Panc1 (cell line): ENCODE measurements around the gene TSNAX. TPM values are rescaled to one million over a fixed set of nuclear protein-coding genes. Genes with fewer than 3 reads are reported as not detected.

Source experiments
- ATAC-seq: fragments of 200-7000 bp; cut with Tn5 transposase; 2 replicates; pipeline ENCODE4 v1.9.1; 2020; ENCODE audit warnings: mild to moderate bottlenecking, moderate library complexity
- BruUV-seq: library from RNA; stranded (reverse); fragments of 400-500 nt; replicated peaks from 2 replicates; lab custom pipeline; 2021; lab: Mats Ljungman, UMichigan
- CTCF ChIA-PET: fragments of 300-600 bp; sonication (Branson Sonifier 250); formaldehyde crosslinking; loops from one replicate; lab custom pipeline; 2022; ENCODE audit warnings: antibody characterized with exemption; lab: Charles Lee
- POLR2A ChIA-PET: fragments of 300-600 bp; sonication (Branson Sonifier 250); formaldehyde crosslinking; loops from one replicate; lab custom pipeline; 2022; ENCODE audit warnings: antibody characterized with exemption; lab: Charles Lee
- DNase-seq: peaks from one replicate; pipeline ENCODE4 v3.0.0-alpha.2; 2010; ENCODE audit warnings: low read depth, low spot score
- H3K27ac ChIP-seq: 2 replicates; pipeline ENCODE4 v1.5.1; 2011; ENCODE audit warnings: mild to moderate bottlenecking, low read length, inconsistent platforms
- H3K27me3 ChIP-seq: fragments of 200-500 bp; sonication (Bioruptor generic); 2 replicates; pipeline ENCODE4 v1.6.0; 2014; ENCODE audit warnings: low read length, inconsistent platforms; ENCODE audit not compliant: control insufficient read depth, insufficient read depth
- H3K36me3 ChIP-seq: fragments of 200-500 bp; sonication (Bioruptor generic); 2 replicates; pipeline ENCODE4 v1.5.1; 2014; ENCODE audit warnings: inconsistent platforms, mild to moderate bottlenecking, low read length, moderate library complexity; ENCODE audit not compliant: control insufficient read depth, insufficient read depth
- H3K4me1 ChIP-seq: 2 replicates; pipeline ENCODE4 v1.5.1; 2011; ENCODE audit warnings: inconsistent platforms, mild to moderate bottlenecking, low read length, moderate library complexity; ENCODE audit not compliant: control insufficient read depth, insufficient read depth
- H3K4me3 ChIP-seq, 2 experiments: 2 replicates each; pipeline ENCODE4 v1.5.1; 2011 to 2012; ENCODE audit warnings: low read depth in 2 of 2, low read length in 2 of 2, mild to moderate bottlenecking in 2 of 2, inconsistent platforms in 1 of 2, moderate library complexity in 1 of 2
- H3K9me3 ChIP-seq: fragments of 200-500 bp; sonication (Bioruptor generic); 2 replicates; pipeline ENCODE4 v1.5.1; 2014; ENCODE audit warnings: low read depth, mild to moderate bottlenecking, inconsistent platforms, low read length, moderate library complexity; ENCODE audit not compliant: control insufficient read depth, insufficient read depth
- POLR2AphosphoS5 ChIP-seq: IDR thresholded peaks from 2 replicates; pipeline ENCODE4 v1.6.1; 2012; ENCODE audit warnings: mild to moderate bottlenecking, low read depth, low read length, moderate library complexity
- SIN3A ChIP-seq: IDR thresholded peaks from 2 replicates; pipeline ENCODE4 v1.6.1; 2012; ENCODE audit warnings: low read depth, mild to moderate bottlenecking, low read length, moderate library complexity, borderline replicate concordance; ENCODE audit not compliant: insufficient read depth
- TCF7L2 ChIP-seq: IDR thresholded peaks from 2 replicates; pipeline ENCODE4 v1.6.1; 2011; ENCODE audit warnings: mild to moderate bottlenecking, low read depth, low read length, inconsistent platforms
- in situ Hi-C: cut with HindIII; loops from 2 replicates; pipeline ENCODE4 v1.10.0; 2016; ENCODE audit warnings: low sequenced_read_pairs, low pct_unique_long_range_greater_than_20kb
- intact Hi-C: fragments of 100-400 bp; cut with micrococcal nuclease; formaldehyde crosslinking; loops from one replicate; pipeline ENCODE4 v1.10.0; 2022; ENCODE audit not compliant: unreplicated experiment
- total RNA-seq: library from RNA; stranded (reverse); gene quantifications from one replicate; pipeline ENCODE4 v1.2.1, GENCODE V29; 2021; ENCODE audit not compliant: unreplicated experiment
- TF ChIP-seq, protein P1 (sequence below), 2 experiments: IDR thresholded peaks; 2 replicates each; pipeline ENCODE4 v1.6.1; 2011 to 2012; ENCODE audit warnings: low read depth in 2 of 2, control low read depth in 1 of 2, low read length in 1 of 2, mild to moderate bottlenecking in 1 of 2, moderate library complexity in 1 of 2; ENCODE audit not compliant: insufficient read depth in 1 of 2
- TF ChIP-seq, protein P2 (sequence below): fragments of 450-650 bp; IDR thresholded peaks from 2 replicates; pipeline ENCODE4 v1.5.1; 2017; ENCODE audit warnings: mild to moderate bottlenecking

The TSNAX gene
- total RNA-seq, 1 experiment from 2014 or later = 40.0 TPM

DNA sequence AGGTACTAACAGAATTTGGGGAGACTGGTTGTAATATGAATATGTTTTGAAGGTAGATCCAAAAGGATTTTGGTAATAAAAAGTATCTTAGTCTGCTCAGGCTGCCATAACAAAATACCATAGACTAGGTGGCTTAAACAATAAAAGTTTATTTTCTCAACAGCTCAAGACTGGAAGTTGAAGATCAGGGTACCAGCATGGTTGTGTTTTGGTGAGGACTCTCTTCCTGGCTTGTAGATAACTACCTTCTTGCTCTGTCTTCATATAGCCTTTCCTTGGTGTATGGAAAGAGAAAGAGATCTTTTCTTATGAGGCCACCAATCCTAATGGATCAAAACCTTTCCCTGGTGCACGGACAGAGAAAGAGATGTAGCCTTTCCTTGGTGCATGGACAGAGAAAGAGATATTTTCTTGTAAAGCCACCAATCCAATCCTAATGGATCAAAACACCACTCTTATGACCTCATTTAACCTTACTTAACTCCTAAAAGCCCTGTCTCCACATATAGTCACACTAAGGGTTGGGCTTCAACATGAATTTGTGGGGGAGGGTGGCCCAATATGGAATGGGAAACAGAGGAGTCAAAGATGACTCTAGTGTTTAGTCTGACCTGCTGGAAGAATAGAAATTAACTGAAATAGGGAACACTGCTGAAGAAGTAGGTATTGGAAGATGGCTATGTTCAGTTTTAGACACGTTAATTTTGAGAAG lies 5.4 kb upstream of the TSNAX start:
- TF ChIP-seq TCF7L2 (no peak), SIN3A (no peak), POLR2AphosphoS5 (no peak)
- TF ChIP-seq, protein P1, sequence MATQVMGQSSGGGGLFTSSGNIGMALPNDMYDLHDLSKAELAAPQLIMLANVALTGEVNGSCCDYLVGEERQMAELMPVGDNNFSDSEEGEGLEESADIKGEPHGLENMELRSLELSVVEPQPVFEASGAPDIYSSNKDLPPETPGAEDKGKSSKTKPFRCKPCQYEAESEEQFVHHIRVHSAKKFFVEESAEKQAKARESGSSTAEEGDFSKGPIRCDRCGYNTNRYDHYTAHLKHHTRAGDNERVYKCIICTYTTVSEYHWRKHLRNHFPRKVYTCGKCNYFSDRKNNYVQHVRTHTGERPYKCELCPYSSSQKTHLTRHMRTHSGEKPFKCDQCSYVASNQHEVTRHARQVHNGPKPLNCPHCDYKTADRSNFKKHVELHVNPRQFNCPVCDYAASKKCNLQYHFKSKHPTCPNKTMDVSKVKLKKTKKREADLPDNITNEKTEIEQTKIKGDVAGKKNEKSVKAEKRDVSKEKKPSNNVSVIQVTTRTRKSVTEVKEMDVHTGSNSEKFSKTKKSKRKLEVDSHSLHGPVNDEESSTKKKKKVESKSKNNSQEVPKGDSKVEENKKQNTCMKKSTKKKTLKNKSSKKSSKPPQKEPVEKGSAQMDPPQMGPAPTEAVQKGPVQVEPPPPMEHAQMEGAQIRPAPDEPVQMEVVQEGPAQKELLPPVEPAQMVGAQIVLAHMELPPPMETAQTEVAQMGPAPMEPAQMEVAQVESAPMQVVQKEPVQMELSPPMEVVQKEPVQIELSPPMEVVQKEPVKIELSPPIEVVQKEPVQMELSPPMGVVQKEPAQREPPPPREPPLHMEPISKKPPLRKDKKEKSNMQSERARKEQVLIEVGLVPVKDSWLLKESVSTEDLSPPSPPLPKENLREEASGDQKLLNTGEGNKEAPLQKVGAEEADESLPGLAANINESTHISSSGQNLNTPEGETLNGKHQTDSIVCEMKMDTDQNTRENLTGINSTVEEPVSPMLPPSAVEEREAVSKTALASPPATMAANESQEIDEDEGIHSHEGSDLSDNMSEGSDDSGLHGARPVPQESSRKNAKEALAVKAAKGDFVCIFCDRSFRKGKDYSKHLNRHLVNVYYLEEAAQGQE (IDR thresholded peaks at IDR 0.05; ENCODE audit: insufficient read depth in 1 of 2, low read depth in 2 of 2, low read length in 1 of 2) = no peak
- TF ChIP-seq, protein P2, sequence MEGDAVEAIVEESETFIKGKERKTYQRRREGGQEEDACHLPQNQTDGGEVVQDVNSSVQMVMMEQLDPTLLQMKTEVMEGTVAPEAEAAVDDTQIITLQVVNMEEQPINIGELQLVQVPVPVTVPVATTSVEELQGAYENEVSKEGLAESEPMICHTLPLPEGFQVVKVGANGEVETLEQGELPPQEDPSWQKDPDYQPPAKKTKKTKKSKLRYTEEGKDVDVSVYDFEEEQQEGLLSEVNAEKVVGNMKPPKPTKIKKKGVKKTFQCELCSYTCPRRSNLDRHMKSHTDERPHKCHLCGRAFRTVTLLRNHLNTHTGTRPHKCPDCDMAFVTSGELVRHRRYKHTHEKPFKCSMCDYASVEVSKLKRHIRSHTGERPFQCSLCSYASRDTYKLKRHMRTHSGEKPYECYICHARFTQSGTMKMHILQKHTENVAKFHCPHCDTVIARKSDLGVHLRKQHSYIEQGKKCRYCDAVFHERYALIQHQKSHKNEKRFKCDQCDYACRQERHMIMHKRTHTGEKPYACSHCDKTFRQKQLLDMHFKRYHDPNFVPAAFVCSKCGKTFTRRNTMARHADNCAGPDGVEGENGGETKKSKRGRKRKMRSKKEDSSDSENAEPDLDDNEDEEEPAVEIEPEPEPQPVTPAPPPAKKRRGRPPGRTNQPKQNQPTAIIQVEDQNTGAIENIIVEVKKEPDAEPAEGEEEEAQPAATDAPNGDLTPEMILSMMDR = no peak
- ChIA-PET POLR2A (no interaction called here), CTCF (no interaction called here)
- Histone ChIP-seq H3K36me3 (no peaks in the 10 kb centered on the region; the same call in 1 of the 2 replicates), H3K27me3 (no peaks in the 10 kb centered on the region), H3K9me3 (no peaks in the 10 kb centered on the region), H3K4me1 (0 out of 2 replicates have a peak, but pooled peaks cover 4% of the 10 kb centered on the region), H3K27ac (no peak overlapping the region), H3K4me3 (no peak overlapping the region)
- intact Hi-C loops (no loop called here), in situ Hi-C loops (no loop called here)
- no TSS peak for BruUV-seq
- DNase-seq = no peak
- ATAC-seq = no peak

DNA sequence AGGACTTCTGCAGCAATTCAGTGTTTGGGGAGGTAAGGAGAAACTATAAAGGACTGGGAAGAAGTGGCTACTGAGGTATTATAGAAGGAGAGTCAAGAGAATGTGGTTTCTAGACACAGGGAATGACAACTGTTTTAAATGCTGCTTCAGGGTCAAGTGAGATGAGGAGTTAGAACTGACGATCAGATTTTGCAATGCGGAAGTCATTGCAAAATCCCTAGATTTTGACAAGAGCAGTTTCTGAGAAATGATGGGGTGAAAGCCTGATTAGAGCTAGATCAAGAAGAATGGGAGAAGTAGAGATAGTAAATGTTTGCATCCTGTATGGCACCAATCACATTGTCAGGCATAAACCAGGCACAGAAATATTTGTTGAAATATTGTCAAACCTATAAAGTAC lies 4.7 kb upstream of the TSNAX start:
- Histone ChIP-seq H3K9me3 (no peaks in the 10 kb centered on the region), H3K27me3 (no peaks in the 10 kb centered on the region), H3K27ac (no peak overlapping the region), H3K4me1 (0 out of 2 replicates have a peak, but pooled peaks cover 4% of the 10 kb centered on the region), H3K36me3 (peaks cover 2% of the 10 kb centered on the region; the same call in 1 of the 2 replicates), H3K4me3 (no peak overlapping the region)
- no peak for TF ChIP-seq SIN3A
- TF ChIP-seq, protein P1 (IDR thresholded peaks at IDR 0.05; ENCODE audit: insufficient read depth in 1 of 2, low read depth in 2 of 2, low read length in 1 of 2) = no peak
- TF ChIP-seq, protein P2 = no peak
- no peak for TF ChIP-seq TCF7L2
- no peak for TF ChIP-seq POLR2AphosphoS5
- CTCF ChIA-PET = no interaction called here
- ATAC-seq = no peak
- in situ Hi-C loops = no loop called here
- intact Hi-C loops = no loop called here
- POLR2A ChIA-PET = no interaction called here
- DNase-seq = no peak
- BruUV-seq = no TSS peak
